ENCODE data around the gene HEPH. TPM values are rescaled to one million over a fixed set of nuclear protein-coding genes. Genes with fewer than 3 reads are reported as not detected.

Gene HEPH
- total RNA-seq, 1 experiment from 2014 or later, result 31.7 TPM

GRCh38 chrX:66149519-66149918, 14.5 kb upstream of the HEPH start:
- no peaks in the 10 kb centered on the region; the same call in 1 of the 2 replicates for H3K27me3 Mint-ChIP-seq (ENCODE audit: low read depth)
- H3K27ac Mint-ChIP-seq, result no peak overlapping the region
- no peaks in the 10 kb centered on the region for H3K36me3 Mint-ChIP-seq
- DNase-seq (ENCODE audit: low spot score) (no peak), ATAC-seq (no peak)
- no peak overlapping the region for H3K4me3 Mint-ChIP-seq
- 0 out of 2 replicates have a peak, but pooled peaks cover 2% of the 10 kb centered on the region for H3K4me1 Mint-ChIP-seq
- POLR2A ChIA-PET, result no interaction called here
- H3K9me3 Mint-ChIP-seq, result no peaks in the 10 kb centered on the region
- CTCF ChIA-PET, result no interaction called here
- no peak for TF ChIP-seq ATF6 (CRISPR knock-in tag; IDR thresholded peaks at IDR 0.05)
- no peak for TF ChIP-seq ZNF232 (CRISPR knock-in tag; IDR thresholded peaks at IDR 0.05)
- no peak for TF ChIP-seq MYBL2 (CRISPR knock-in tag; IDR thresholded peaks at IDR 0.05)

- Mint-ChIP-seq H3K4me3 (no peak overlapping the region), H3K36me3 (no peaks in the 10 kb centered on the region), H3K4me1 (no peaks in the 10 kb centered on the region), H3K27me3 (ENCODE audit: low read depth) (no peaks in the 10 kb centered on the region; the same call in 1 of the 2 replicates), H3K9me3 (no peaks in the 10 kb centered on the region), H3K27ac (no peak overlapping the region)
- ATAC-seq (no peak), DNase-seq (ENCODE audit: low spot score) (no peak)
- ChIA-PET CTCF (no interaction called here), POLR2A (no interaction called here)
- TF ChIP-seq AFF4 (CRISPR knock-in tag; IDR thresholded peaks at IDR 0.05; ENCODE audit: borderline replicate concordance) (no peak), HMGXB4 (CRISPR knock-in tag; IDR thresholded peaks at IDR 0.05) (no peak), E2F5 (CRISPR knock-in tag; IDR thresholded peaks at IDR 0.05) (no peak), ZNF281 (CRISPR knock-in tag; IDR thresholded peaks at IDR 0.05) (no peak), ZNF317 (CRISPR knock-in tag; IDR thresholded peaks at IDR 0.05; ENCODE audit: borderline replicate concordance, low read depth) (no peak), PRDM15 (CRISPR knock-in tag; IDR thresholded peaks at IDR 0.05) (no peak)
Observed at GRCh38 chrX:66150163-66150562, 13.9 kb upstream of the HEPH start.

Measured in WTC11 (cell line).